Measurements from ENCODE around the gene MAPK11. TPM values are rescaled to one million over a fixed set of nuclear protein-coding genes. Genes with fewer than 3 reads are reported as not detected.
A peak's percentile ranks its signal among the peaks of the same experiment; 100 is the strongest.

Gene MAPK11
- total RNA-seq, 1 experiment from 2014 or later: 14.3 TPM

DNA sequence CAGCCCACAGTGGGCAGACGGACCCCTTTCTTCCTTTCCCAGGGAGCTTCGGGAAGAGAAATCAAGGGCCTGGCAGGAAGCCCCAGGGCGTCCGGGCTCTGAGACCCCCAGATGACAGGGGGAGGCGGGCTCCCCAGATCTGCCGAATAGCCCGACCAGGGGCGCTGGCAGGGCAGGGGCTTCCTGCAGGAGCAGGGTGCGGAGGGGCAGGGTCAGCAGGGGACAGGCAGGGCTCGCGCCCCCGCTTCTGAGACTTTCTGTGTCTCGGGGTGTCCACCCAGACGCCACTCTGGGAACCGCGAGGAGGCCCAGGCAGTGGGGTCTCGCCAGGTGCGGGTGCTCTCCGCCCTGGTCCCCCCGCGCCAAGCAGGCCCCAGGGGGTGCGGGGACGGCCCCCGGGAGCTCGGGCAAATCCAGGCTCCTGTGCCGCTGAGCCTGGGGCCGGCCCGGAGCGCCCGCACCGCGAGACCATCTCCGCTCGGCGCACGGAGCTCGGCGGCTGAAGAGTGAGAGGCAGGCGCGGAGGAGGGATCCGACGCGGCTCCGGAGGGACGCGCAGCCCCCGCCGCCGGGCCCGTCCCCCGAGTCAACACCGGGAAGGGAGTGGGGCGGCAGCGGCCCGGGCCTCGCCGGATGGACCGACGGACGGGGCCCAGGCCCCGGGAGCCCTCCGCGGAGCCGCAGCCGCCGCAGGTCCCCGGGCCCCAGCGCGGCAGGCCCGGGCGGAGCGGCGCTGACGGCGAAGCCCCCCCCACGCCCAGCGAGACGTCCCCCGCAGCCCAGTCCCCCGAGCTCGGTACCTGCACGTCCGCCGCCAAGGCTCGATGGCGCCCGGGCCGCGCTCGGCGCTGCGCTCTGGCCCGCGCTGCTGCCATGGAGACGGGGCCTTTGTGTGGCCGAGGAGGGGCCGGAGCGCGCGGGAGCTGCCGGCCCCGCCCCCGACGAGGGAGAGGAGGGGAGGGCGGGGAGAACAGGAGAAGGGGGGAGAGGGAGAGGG, 36.9 kb upstream of the MAPK11 start, which contains the start of gene PLXNB2:
PLXNB2 (minus strand) TSS at position 894 of the 997 bp plus-strand sequence. CDS start 17,062 bp downstream, outside the sequence.
- peak; percentile 86 for DNase-seq
- Mint-ChIP-seq H3K4me1 (ENCODE audit: low read depth, unreplicated experiment) (peaks cover 39% of the 10 kb centered on the region), H3K4me3 (ENCODE audit: low read depth, unreplicated experiment) (peak within 1 kb of the TSS; percentile 67), H3K36me3 (ENCODE audit: insufficient read depth, unreplicated experiment) (peaks cover 70% of the 10 kb centered on the region), H3K27ac (ENCODE audit: unreplicated experiment) (peak within 1 kb of the TSS; percentile 84), H3K27me3 (ENCODE audit: unreplicated experiment) (no peaks in the 10 kb centered on the region), H3K9me3 (ENCODE audit: low read depth, unreplicated experiment) (no peaks in the 10 kb centered on the region)
- BruUV-seq (replicated peaks): no TSS peak
- intact Hi-C loops (cut with micrococcal nuclease; ENCODE audit: unreplicated experiment): no loop called here
- TF ChIP-seq, protein P1, sequence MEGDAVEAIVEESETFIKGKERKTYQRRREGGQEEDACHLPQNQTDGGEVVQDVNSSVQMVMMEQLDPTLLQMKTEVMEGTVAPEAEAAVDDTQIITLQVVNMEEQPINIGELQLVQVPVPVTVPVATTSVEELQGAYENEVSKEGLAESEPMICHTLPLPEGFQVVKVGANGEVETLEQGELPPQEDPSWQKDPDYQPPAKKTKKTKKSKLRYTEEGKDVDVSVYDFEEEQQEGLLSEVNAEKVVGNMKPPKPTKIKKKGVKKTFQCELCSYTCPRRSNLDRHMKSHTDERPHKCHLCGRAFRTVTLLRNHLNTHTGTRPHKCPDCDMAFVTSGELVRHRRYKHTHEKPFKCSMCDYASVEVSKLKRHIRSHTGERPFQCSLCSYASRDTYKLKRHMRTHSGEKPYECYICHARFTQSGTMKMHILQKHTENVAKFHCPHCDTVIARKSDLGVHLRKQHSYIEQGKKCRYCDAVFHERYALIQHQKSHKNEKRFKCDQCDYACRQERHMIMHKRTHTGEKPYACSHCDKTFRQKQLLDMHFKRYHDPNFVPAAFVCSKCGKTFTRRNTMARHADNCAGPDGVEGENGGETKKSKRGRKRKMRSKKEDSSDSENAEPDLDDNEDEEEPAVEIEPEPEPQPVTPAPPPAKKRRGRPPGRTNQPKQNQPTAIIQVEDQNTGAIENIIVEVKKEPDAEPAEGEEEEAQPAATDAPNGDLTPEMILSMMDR (IDR thresholded peaks at IDR 0.05; ENCODE audit: unreplicated experiment): no peak
- CTCF ChIA-PET: interaction anchor here (0.6 to 1.7 kb wide), 11 partner anchors 12 to 1645 kb away, joined by 3 to 18 read pairs (median 4); no protein-coding TSS in a partner anchor

DNA sequence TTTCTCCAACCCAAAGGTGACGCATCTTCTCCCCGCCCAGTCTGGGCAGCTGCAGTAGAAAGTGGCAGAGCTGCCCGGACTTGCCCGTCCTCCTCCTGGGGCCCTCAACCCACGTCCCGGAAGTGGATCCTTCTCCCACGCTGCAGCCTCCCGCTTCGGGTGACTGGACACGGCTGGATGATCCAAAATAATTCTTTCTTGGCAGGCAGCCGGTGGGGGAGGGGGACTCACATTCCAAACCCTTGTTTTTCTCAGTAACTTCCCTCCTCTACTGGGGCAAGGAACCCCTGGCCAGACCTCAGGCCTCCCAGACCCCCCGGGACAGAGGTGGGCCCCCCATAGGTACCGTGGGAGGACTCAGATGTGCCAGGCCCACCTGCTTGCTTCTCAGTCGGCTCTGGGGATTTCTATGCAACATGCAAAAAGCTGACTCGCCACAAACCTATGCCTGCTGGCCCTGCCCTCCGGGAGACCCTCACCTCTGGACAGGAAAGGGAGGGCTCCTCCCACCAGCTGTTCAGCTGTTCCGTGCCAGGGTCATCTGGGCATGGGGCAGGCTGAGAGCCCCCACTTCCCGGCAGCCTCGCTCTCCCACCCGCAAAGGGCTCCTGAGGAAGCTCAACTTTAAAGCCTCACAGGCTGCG, 35.9 kb upstream of the MAPK11 start:
- H3K36me3 Mint-ChIP-seq (ENCODE audit: insufficient read depth, unreplicated experiment): peaks cover 71% of the 10 kb centered on the region
- BruUV-seq (replicated peaks): TSS peak; percentile 83
- intact Hi-C loops (cut with micrococcal nuclease; ENCODE audit: unreplicated experiment): no loop called here
- TF ChIP-seq, protein P1 (IDR thresholded peaks at IDR 0.05; ENCODE audit: unreplicated experiment): no peak
- peak overlapping the region; percentile 84 for H3K27ac Mint-ChIP-seq (ENCODE audit: unreplicated experiment)
- H3K4me3 Mint-ChIP-seq (ENCODE audit: low read depth, unreplicated experiment): peak overlapping the region; percentile 67
- no peaks in the 10 kb centered on the region for H3K9me3 Mint-ChIP-seq (ENCODE audit: low read depth, unreplicated experiment)
- DNase-seq: peak; percentile 88
- CTCF ChIA-PET: interaction anchor here (0.6 to 3.9 kb wide), 8 partner anchors 12 to 43 kb away, joined by 3 to 26 read pairs (median 4); no protein-coding TSS in a partner anchor
- peaks cover 50% of the 10 kb centered on the region for H3K4me1 Mint-ChIP-seq (ENCODE audit: low read depth, unreplicated experiment)
- no peaks in the 10 kb centered on the region for H3K27me3 Mint-ChIP-seq (ENCODE audit: unreplicated experiment)

DNA sequence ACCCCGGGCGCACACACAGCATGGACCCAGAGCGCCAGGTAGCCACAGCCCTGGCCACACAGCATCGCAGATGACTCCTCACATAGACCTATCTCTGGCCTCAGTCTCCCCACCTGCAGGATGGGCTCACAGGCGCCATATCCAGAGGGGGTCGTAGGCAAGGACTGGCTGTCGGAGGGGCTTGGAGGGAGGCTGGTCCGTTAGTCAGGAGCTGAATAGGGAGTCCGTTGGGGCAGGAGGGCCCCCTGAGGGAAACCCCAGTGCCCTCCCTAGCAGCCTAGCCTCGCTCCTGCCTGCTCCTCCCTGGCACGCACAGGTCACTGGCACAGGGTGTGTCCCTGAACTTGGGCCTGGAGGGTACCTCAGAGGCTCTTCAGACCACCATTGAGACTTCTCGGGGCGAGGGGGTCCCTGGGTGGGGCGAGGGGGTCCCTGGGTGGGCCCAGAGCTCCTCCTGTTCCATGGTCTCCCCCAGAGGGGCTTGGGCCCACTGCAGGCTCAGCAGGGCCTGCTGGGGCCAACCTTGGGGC, 35.3 kb upstream of the MAPK11 start:
- BruUV-seq (replicated peaks): TSS peak; percentile 20
- intact Hi-C loops (cut with micrococcal nuclease; ENCODE audit: unreplicated experiment): no loop called here

More for the DNA sequence above, 35.3 kb upstream of the MAPK11 start:
- Mint-ChIP-seq H3K4me1 (ENCODE audit: low read depth, unreplicated experiment) (peaks cover 54% of the 10 kb centered on the region), H3K4me3 (ENCODE audit: low read depth, unreplicated experiment) (peak overlapping the region; percentile 67), H3K36me3 (ENCODE audit: insufficient read depth, unreplicated experiment) (peaks cover 77% of the 10 kb centered on the region), H3K27ac (ENCODE audit: unreplicated experiment) (peak overlapping the region; percentile 84), H3K9me3 (ENCODE audit: low read depth, unreplicated experiment) (no peaks in the 10 kb centered on the region), H3K27me3 (ENCODE audit: unreplicated experiment) (no peaks in the 10 kb centered on the region)
- TF ChIP-seq, protein P1 (IDR thresholded peaks at IDR 0.05; ENCODE audit: unreplicated experiment): no peak
- DNase-seq: peak; percentile 42
- CTCF ChIA-PET: interaction anchor here (1.2 to 3.9 kb wide), 5 partner anchors 9 to 43 kb away, joined by 4 to 26 read pairs (median 6); no protein-coding TSS in a partner anchor
